GM21825 (cell line): ENCODE results near the gene HTR4.

Experiments used
- ATAC-seq: cut with Tn5 transposase; IDR thresholded peaks from one replicate; pipeline ENCODE4 v1.9.1; 2021; ENCODE audit warnings: mild to moderate bottlenecking, moderate library complexity; ENCODE audit not compliant: unreplicated experiment

Gene HTR4

DNA sequence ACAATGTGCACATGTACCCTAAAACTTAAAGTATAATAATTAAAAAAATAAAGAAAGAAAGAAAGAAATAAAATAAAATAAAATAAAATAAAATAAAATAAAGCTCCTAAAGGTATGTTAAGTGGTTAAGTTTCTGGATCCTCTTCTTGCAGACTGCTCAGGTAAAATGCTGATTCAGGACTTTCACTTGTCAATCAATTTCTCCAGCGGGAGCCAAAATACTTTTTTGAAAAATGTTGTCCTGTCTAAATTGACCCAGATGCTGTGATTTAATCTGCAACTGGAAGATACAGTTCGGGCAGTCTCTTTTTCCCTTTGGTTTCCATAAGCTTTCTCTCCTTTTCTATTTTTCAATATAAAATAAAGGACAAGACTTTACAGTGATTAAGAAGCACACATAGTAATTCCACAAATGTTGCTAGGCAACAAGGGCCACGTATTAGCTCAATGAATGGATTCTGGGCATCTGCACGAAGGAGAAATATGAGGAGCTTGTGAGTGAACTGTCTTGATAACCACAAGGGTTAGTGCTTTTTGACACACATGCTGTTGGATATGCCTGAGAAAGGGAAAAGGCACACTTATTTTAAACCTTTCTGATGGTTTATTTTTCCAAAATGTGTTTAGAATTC is 38.6 kb downstream of the HTR4 start:
- no peak for ATAC-seq

DNA sequence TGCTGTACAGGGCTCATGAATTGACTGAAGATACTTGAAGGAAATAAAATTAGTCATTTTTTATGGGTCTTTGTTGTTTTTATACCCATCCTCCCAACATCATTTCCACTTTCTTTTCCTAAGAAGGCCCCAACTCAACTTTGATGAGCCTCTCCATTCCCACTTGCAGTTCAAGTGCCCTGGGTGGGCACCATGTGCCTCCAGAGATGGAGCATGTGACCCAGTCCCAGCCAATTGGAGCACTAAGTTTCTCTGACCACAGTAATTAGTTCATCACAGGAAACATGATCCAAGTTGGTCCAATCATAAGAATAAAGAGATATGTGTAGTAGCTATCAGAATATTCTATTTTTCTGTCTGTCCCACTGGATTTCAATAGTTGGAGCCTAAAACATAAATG is 46.9 kb downstream of the HTR4 start:
- no peak for ATAC-seq

DNA sequence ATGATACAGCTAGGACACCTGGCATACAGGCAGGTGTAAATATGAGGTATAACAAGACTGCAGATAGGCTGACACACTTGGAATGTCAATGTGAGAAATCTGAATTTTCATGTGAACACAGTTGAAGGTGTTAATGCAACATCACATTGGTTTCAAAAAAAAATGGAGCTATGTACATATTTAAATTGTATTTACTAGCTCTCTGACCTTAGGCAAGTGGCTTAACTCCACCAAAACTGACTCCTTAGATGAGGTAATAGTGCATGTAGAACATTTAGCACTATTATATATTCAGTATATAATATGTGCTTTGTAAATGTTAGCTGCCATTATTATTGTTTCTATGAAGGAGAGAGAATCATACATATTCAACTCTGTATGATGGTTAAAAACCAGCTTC is 48.0 kb downstream of the HTR4 start:
- no peak for ATAC-seq

DNA sequence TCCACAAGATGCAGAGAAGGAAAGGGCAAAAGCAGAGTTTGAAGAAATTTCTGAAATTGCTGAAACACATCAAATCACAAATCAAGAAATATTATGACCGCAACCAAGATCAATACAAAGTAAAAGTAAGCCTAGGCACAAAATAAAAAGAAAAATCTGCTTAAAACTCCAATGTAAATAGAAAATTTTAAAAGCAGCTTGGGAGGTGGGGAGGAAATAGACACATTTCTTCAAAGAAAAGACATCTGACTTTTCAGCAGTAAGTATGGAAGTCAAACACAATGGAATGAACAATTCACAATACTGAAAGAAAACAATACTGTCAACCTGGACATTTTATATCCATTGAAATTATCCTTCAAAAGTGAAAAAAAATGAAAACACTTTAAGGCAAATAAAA is 55.1 kb downstream of the HTR4 start:
- ATAC-seq, result no peak

DNA sequence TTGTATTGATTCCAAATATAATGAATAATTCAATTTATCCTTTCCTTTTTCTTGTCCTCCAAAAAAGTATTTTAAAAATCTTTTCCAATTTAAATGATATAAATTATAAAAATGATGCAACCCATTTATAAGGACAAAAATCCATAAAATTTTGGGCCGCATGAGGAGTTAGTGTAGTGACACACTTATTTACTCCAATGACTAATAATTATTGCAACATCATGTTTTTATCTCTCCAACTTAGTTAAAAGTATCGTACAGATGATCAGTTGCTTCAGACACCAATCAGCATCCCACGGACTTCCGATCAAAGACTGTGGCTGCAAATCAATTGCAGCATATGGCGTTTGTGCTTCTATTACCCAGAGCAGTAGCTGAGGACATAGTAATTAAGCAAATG is 58.6 kb downstream of the HTR4 start:
- no peak for ATAC-seq

DNA sequence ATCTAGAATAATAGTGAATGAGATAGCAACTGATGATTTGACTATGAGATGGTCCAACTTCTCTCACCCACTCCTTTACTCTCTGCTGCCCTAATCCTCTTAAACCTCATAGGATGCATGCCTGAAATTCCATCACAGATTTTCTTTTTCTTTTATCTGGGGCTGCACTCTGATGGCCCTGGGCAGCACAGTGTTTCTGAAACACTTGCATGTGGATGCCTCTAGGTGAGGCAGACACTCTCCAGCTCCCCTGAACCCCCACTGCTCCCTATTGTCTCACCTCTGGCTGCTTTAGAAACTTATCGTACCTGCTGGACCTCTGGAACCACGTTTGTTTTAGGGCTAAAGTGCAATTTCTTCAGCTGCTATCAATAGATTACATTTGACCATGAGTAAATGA is 67.5 kb downstream of the HTR4 start:
- ATAC-seq, result no peak

DNA sequence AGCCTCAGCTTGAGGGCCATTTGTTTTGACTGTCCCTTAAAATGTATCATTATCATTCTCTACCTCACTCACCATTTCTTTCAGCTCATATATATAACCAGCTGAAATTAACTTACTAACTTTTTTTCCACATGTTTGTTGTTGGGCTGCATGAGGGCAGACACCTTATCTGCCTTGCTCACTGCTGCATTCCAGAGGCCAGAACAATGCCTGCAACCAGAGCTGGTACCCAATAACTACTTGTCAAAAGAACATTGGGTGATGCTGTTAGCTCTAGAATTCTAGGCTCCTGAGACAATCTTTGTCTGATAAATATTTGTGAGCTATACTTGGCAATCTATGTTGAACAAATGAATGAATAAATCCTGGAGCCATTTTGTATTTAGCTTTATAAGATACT is 68.3 kb downstream of the HTR4 start:
- no peak for ATAC-seq

DNA sequence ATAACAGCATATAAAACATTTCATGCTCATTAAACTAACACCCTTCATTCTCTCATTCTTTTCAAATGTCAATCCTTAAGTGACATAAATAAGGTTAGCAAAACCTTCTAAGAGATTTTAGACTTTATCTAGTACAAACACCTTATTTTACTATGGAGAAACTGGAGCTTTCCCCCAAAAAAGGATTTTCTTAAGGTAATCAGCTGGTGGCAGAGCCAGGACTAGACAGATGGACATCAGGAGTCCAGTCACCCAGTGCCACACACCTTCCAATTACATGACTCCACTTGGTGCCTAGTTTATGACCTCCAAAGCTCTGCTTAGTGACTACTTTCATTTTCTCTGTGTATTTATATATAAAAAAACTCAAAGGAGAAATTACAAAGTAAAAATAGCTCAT is 70.2 kb downstream of the HTR4 start:
- ATAC-seq, result no peak

DNA sequence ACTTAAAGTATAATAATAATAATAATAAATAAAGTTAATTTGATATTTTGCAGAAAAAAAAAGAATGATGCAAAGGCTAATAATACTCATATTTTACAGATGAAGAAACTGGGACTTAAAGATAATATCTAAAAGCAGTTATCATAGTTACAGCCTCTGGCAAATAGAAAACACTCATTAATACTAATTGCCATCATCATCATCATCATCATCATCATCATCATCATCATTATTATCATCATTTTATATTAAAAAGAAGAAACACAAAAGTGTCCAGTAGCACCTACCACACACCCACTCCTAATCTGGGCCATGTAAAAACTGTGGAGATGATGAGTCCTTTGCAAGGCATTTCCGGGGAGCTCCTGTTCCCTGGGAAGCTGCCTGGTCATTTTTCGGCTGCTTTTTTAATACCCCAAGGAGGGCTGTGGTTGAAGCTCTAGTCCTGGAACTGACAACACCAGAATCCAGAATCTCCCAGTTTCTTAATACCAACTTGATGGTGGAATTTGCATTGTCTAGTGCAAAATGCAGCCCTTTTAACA is 70.8 kb downstream of the HTR4 start:
- ATAC-seq, result no peak

DNA sequence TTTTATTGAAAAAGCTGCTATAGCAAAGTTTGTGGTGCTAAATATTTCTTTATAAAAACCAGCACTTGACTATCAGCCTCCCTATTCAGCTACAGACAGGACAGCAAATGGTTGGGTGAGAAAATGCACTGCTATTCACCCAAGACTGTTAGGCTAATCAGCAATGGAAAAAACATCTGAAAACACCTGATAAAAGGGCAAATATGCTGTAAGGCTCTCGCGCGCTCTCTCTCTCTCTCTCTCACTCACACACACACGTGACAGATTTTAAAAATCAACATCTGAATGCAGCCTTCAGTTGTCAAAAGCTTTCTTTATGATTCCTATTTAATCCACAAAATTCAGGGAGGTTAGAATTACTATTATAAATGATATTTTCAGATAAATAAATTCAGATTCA is 80.2 kb downstream of the HTR4 start:
- no peak for ATAC-seq

DNA sequence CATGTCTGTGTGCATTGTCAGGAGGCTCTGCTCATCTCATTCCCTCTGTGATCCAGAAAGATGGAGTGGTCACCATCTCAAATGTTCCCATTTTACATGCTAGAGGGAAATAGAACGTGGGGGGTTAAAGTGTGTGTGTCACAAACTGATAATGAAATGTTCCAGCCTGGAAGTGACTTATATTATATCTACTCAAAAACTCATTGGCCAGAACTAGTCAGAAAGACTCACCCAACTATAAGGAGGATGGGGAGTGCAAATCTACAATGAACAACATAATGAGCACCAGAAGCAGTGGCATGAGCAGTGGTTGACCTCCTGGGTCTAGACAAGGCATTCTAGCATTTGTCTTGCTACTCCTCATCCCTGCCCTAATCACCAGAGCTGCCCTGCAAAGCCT is 81.0 kb downstream of the HTR4 start:
- ATAC-seq, result no peak

DNA sequence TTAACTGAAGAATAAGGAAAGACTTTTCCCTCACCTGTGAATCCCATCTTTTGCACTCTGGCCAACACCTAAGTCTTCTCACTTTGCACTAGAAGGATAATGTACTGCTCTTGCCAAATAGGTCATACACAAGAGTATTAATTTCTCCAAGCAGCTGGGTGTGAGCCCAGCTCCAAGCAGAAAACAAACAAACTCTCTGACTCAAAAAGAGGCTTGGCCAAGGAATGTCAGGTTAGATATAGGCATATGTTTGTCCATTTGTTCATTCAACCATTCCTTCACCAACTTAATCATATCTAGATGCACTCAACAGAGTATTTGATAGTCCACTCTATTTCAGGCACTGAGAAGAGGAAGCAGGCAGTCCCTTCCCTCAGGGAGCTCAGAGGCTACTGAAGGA is 84.4 kb downstream of the HTR4 start:
- ATAC-seq, result no peak

DNA sequence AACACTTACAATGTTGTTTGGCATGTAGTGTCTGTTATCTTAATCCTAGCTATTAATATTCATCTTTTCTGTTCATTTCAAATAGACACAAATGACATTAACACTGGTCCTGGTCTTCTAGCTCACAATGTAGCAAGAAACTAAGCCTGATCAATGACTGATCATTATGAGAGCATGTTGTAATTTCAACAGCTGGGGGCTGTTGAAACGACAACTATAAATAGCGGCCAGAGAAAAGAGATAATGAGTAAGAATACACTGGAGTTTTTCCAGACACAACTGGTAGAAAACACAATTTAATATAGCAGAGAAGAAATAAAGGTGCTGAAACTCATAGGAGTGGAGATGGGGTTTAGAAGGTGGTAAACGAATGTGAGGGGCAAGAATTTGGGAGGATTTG is 89.2 kb downstream of the HTR4 start:
- ATAC-seq, result no peak

DNA sequence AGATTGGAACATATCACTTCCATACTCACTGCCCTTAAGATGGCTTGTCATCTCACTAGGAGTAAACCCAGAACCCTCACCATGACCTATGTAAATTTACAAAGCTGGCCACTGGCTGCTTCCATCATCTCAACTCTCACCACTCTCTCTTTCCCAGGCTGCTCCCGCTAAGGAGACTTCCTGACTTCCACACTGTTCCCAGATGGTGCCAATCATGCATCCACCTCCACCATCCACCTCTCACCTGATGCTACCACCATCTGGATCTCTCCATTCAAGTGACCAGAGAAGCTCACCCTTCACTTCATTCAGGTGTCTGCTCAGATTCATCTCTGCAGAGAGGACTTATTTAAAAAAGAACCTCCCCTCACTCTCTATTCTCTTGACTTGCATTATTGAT is 91.3 kb downstream of the HTR4 start:
- no peak for ATAC-seq

DNA sequence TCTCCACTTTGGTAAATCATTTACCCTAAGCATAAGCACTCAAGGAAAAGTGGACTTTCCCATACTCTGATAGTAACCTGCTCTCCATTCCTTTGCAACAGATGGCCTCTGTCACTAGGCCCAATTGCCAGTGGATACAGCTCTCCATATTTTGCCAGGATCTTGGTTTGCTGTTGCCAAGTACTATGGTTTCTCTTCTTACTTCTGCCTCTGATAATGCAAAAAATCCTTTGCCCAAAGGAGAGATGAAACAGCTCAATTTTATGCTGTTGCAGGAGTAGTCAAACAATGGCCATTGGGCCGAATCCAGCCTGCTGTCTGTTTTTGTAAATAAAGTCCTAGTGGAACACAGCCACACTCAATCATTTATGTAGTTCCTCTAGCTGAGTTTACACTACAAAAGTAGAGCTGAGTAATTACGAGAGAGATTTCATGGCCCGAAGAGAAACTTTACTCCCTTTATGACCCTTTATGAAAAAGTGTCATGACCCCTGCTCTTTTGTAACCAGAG is 92.5 kb downstream of the HTR4 start:
- no peak for ATAC-seq

DNA sequence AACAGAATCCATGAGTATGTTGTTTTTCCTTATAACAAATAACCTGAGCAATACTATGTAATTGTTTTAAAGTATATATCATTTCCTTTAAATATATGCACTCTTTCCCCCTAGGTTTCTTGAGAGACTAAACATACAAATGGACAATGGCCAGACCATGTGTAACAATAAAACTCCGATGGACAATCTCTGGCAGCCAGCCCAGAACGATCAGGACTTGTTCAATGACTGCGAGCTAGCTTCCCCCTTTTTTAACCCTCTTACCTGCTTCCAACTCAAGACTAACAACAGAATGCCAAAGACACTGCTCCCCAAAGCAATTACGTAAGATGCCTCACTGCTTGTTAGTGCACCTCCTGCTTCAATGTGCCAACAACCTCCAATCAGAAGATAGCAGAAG is 94.9 kb downstream of the HTR4 start:
- no peak for ATAC-seq

DNA sequence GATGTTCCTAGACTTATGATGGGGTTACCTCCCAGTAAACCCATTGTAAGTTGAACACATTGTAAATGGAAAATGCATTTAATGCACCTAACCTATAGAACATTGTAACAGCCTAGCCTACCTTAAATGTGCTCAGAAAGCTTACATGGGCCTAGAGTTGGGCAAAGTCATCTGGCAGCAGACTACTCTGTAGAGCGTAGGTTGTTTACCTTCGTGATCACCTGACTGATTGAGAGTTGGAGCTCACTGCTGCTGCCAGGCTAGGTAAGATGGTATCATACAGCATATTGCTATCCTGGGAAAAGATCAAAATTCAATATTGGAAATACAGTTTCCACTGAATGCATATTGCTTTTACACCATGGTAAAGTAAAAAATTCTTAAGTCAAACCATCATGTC is 95.4 kb downstream of the HTR4 start:
- no peak for ATAC-seq

DNA sequence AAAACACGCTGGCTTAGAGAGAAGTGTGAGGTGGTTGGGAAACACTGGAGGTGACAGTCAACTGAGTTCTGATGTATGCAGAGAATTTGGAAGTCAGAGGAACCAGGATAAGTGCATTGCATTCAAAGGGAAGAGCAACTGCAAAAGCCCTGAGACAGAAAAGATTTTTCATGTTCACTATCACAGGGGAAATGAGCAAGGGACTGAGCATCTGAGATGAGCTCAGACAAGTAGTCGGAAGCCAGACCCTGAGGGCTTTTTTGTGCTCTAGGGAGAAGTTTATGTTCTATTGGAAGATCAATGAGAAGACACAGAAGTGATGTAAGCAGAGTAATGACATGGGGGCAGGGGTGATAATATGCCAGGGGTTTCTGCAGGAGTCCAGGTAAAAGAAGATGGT is 97.5 kb downstream of the HTR4 start:
- no peak for ATAC-seq

DNA sequence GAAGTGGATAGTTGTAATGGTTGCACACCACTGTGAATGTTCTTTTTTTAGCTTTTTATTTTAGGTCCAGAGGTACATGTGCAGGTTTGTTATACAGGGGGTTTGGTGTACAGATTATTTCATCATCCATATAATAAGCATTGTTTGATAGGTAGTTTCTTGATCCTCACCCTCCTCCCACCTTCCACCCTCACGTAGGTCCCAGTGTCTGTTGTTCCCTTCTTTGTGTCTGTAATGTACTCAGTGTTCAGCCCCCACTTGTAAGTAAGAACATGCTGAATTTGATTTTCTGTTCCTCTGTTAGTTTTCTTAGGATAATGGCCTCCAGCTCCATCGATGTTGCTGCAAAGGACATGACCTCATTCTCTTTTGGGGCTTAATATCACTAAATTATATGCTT is 99.7 kb downstream of the HTR4 start:
- ATAC-seq, result no peak

DNA sequence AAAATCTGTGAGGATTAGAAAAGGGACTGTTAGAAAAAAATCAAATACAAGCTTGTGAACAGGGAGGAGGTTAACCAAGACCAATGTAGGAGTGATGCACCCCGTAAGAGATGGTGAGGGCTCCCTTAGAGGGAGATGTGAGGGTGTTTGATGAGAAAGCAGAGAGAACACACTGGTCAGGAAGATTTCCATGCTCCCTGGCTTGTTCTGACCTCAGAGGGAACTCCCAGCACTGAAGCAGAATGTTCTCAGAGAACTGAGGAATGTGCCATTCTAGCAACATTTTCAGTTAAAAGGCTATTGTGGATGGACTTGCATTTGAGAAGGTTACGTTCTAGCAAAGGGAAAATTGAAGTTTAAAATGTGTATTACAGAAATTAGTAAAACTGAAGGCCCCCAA is 110.6 kb downstream of the HTR4 start:
- no peak for ATAC-seq

DNA sequence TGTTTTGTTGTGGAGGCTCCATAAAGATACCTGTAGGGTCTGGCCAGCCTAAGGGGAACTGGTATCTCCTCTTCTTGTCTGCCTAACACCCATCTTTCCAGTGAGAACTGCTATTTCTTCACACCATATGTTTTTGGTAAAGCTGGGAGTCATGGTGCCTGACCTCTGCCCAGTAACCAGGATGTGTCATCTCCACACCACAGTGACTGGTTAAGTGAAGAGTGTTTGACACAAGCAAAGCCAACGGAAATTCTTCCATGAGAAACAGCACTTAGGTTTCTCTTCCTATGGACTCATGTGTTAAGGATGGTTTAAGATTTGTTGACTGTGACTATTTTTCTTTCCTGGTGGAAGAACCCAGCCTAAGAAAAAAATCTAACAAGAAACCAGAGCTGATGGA is 111.5 kb downstream of the HTR4 start:
- no peak for ATAC-seq

DNA sequence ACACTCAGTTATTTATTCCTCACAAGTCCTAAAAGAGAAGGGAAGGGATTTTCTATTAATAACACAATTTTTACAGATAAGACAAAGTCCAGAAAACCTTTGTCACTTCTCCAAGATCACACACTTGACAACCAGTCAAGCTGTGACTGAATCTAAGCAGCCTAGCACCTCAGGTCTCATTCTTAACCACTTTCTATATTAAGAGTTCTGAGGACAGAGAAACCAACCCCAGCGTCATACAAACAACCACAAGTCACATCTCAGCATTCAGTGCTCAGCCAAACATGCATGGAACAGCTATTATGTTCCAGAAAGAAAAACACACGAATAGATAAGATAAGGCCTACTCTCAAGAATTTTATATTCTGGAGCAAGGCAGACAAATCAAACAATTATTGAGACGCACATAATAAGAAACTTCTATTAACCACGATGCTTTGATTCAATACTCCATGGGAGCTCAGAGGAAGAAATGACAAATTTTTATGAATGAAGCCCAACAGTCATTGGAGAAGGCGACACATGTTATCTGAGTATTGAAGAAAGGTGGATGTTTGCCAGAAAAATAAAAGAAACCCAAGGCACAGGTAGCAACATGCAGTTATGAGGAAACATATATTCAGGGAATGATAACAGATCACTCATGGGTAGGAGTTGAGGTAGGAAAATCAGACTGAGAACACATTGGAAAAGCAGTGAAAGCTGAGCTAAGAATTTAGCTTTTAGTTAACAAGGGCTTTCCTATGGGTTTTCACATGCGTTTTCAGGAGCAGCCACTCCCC is 113.1 kb downstream of the HTR4 start:
- ATAC-seq, result no peak
